OCI-LY7 (cell line): Measurements from ENCODE around the gene PIEZO1.

Source experiments
- CTCF ChIP-seq: fragments of 200-600 bp; sonication (generic); conservative IDR thresholded peaks from 2 replicates; pipeline ENCODE4 v1.5.1; 2014; ENCODE audit warnings: mild to moderate bottlenecking, antibody characterized with exemption, low read length, moderate library complexity, mixed read lengths
- EZH2phosphoT487 ChIP-seq: fragments of 200-600 bp; sonication (generic); IDR thresholded peaks from 2 replicates; pipeline ENCODE4 v1.6.1; 2018; ENCODE audit warnings: low read depth, borderline replicate concordance, mild to moderate bottlenecking, mixed run types, antibody characterized with exemption, low read length, moderate library complexity, mixed read lengths

DNA sequence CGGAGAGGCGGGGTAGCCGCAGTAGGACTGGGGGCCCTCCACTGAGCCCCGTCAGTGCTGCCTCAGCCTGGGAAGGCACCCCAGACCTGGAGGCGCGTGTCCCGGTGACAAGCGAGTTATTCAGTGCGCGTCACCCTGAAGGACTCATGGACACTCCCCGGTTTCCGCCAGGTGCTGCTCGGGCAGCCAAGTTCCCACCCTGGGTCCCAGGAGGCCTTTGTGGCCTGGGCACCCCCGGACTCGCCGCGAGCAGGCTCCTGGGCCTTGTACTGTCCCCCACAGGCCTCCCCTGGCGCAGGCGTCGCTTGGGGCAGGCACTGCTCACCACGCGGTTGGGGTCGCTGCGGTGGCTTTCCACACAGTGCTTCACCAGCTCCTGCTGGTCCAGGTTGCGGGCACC lies 86.4 kb downstream of the PIEZO1 start:
- TF ChIP-seq CTCF (no peak), EZH2phosphoT487 (no peak)
